Lower leg skin (tissue), 3 donors: ENCODE data around the gene CABP5.

Source experiments
- CTCF ChIP-seq, 3 donors: fragments of 450-650 bp; IDR thresholded peaks; one replicate each; pipeline ENCODE4 v1.5.1; 2016; ENCODE audit warnings: antibody characterized with exemption in 3 of 3, mild to moderate bottlenecking in 3 of 3, moderate library complexity in 2 of 3
- POLR2A ChIP-seq, 2 donors: fragments of 450-650 bp; IDR thresholded peaks; one replicate each; pipeline ENCODE4 v1.6.1; 2016 to 2017; ENCODE audit warnings: antibody characterized with exemption in 2 of 2, mild to moderate bottlenecking in 1 of 2, moderate library complexity in 1 of 2

GRCh38 chr19:48029431-48029830, 14.4 kb downstream of the CABP5 start:
- TF ChIP-seq POLR2A (IDR thresholded peaks at IDR 0.05) (no peak), CTCF (IDR thresholded peaks at IDR 0.05) (no peak)
